ENCODE data around the gene UVRAG.
"Not testable (repeated sequence)": the region's sequence is repeated elsewhere in the genome, so short reads cannot be mapped to it uniquely, and the experiment has no call there.

The UVRAG gene

DNA sequence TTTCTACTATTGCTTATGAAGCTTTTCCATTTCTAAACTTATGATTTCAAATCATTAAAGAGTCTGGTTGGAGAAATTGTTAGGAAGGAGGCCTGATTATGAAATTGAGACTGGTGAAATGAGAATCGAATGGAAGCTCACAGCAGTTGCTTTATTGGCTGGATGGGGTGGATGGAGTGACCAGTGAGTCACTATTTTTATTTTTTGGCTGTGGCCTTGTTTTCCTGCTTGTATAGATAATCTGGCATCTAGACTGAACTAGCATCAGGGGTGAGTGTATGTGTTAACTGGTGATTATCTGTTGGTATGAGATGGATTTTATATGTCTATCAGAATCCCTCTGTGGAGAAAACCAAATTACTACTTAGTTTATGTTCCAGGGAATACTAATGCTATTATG lies 36.2 kb downstream of the UVRAG start:
- no peaks in the 10 kb centered on the region for H3K27me3 ChIP-seq (replicated peaks)
- DNase-seq: peak; percentile 18
- TF ChIP-seq, protein P1, sequence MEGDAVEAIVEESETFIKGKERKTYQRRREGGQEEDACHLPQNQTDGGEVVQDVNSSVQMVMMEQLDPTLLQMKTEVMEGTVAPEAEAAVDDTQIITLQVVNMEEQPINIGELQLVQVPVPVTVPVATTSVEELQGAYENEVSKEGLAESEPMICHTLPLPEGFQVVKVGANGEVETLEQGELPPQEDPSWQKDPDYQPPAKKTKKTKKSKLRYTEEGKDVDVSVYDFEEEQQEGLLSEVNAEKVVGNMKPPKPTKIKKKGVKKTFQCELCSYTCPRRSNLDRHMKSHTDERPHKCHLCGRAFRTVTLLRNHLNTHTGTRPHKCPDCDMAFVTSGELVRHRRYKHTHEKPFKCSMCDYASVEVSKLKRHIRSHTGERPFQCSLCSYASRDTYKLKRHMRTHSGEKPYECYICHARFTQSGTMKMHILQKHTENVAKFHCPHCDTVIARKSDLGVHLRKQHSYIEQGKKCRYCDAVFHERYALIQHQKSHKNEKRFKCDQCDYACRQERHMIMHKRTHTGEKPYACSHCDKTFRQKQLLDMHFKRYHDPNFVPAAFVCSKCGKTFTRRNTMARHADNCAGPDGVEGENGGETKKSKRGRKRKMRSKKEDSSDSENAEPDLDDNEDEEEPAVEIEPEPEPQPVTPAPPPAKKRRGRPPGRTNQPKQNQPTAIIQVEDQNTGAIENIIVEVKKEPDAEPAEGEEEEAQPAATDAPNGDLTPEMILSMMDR (IDR thresholded peaks at IDR 0.05; ENCODE audit: low read depth, low read length, missing control alignments): no peak
- H3K36me3 ChIP-seq (replicated peaks): no peaks in the 10 kb centered on the region
- H3K27ac ChIP-seq: no peak overlapping the region
- no peak overlapping the region for H3K4me3 ChIP-seq (ENCODE audit: low read depth, low read length)
- in situ Hi-C loops (cut with HindIII; ENCODE audit: low pct_ligation_motif_present, low sequenced_read_pairs): no loop called here

DNA sequence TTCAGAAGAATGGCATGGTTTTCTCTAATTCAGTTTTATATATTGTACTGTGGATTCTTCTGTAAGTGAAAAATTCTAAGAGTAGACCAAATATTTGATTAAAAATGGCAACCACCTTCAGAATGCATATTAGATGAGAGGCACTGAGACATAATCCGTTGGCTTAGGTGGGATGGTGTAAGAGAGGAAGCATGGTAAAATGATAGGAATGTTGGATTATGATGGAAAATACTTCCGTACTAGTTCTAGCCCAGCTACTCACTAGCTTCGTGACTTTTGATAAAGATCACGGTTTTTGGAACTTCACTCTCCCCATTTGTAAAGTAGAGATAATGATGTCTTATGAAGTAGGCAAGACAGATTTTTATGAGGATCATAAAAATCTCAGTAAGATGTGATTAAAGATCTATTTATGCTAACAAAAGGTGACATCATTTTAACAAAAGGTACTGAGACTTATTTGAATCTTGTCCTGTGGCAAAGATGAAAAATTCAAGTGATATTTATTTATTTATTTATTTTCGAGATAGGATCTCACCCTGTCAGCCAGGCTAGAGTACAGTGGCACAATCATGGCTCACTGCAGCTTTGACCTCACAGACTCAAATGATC lies 37.5 kb downstream of the UVRAG start:
- Histone ChIP-seq H3K36me3 (replicated peaks) (no peaks in the 10 kb centered on the region), H3K4me3 (ENCODE audit: low read depth, low read length) (no peak overlapping the region), H3K27ac (no peak overlapping the region), H3K27me3 (replicated peaks) (no peaks in the 10 kb centered on the region)
- TF ChIP-seq, protein P1 (IDR thresholded peaks at IDR 0.05; ENCODE audit: low read depth, low read length, missing control alignments): no peak
- no peak for DNase-seq
- in situ Hi-C loops (cut with HindIII; ENCODE audit: low pct_ligation_motif_present, low sequenced_read_pairs): no loop called here

DNA sequence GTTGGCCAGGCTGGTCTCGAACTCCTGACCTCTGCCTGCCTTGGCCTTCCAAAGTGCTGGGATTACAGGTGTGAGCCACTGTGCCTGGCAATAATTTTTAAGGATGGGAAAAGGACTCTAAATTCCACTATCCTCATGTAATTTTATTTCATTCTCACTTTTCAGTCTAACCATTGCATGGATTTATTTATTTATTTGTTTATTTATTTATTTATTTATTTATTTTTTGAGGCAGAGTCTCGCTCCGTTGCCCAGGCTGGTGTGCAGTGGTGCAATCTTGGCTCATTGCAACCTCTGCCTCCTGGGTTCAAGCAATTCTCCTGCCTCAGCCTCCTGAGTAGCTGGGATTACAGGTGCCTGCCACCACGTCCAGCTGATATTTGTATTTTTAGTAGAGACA lies 38.6 kb downstream of the UVRAG start:
- DNase-seq; H3K36me3 ChIP-seq (replicated peaks); H3K4me3 ChIP-seq (ENCODE audit: low read depth, low read length); H3K27ac ChIP-seq; in situ Hi-C loops (cut with HindIII; ENCODE audit: low pct_ligation_motif_present, low sequenced_read_pairs); H3K27me3 ChIP-seq (replicated peaks): not testable (repeated sequence)

DNA sequence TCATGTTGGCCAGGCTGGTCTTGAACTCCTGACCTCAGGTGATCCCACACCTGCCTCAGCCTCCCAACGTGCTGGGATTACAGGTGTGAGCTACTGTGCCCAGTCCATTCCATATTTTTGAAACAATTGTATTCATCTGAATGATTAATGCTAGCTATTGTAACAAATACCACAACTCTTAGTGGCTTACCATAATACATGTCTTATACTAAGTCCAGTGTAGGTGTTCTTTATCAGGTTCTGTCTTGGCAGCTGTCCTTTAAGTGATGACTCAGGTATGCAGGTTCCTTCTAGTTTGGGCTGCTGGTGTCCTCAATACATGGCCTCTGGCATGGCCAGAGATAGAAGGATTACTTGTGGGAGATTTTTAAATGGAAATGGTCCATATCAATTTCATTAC lies 39.0 kb downstream of the UVRAG start:
- in situ Hi-C loops (cut with HindIII; ENCODE audit: low pct_ligation_motif_present, low sequenced_read_pairs): no loop called here
- no peak overlapping the region for H3K4me3 ChIP-seq (ENCODE audit: low read depth, low read length)
- no peak for DNase-seq
- no peaks in the 10 kb centered on the region for H3K36me3 ChIP-seq (replicated peaks)
- no peaks in the 10 kb centered on the region for H3K27me3 ChIP-seq (replicated peaks)
- H3K27ac ChIP-seq: no peak overlapping the region
- TF ChIP-seq, protein P1 (IDR thresholded peaks at IDR 0.05; ENCODE audit: low read depth, low read length, missing control alignments): no peak

DNA sequence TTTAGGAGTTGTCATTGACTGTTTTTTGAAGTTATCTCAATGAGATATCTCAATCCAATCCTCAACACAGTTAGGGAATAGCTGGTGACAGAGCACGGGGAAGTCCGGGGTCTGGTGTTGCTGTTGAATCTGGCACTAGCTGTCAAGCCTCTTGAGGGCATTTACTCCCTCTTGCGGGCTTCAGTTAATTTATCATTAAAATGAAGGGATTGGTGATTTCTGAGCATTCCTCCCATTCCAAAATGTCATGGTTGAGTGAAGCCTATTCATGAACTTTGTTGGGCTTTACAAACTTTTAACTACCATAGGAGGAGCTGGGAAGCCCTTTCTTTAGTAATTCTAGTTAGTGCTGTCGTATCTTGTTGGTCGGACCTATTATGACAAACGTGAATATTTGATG lies 40.2 kb downstream of the UVRAG start:
- TF ChIP-seq, protein P1 (IDR thresholded peaks at IDR 0.05; ENCODE audit: low read depth, low read length, missing control alignments): no peak

DNA sequence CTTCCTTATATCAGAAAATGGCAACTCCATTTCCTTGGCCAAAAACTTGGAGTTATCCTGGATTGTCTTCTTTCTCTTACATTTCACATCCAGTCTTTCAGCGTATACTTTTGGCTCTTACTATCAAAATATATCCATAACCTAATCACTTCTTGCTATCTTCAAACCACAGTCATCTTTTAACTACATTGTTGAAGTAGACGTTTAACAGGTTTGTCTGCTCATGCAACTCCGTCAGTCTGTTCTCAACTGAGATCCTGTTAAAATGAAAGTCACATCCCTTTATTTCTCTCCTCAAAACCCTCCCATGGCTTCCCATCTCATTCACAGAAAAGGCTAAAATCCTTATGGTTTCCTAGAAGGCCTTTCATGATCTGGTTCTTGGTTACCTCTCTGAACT lies 41.9 kb downstream of the UVRAG start:
- no peaks in the 10 kb centered on the region for H3K36me3 ChIP-seq (replicated peaks)
- in situ Hi-C loops (cut with HindIII; ENCODE audit: low pct_ligation_motif_present, low sequenced_read_pairs): no loop called here
- TF ChIP-seq, protein P1 (IDR thresholded peaks at IDR 0.05; ENCODE audit: low read depth, low read length, missing control alignments): no peak
- no peaks in the 10 kb centered on the region for H3K27me3 ChIP-seq (replicated peaks)
- H3K27ac ChIP-seq: no peak overlapping the region
- no peak for DNase-seq
- H3K4me3 ChIP-seq (ENCODE audit: low read depth, low read length): no peak overlapping the region

More for the DNA sequence above, 40.2 kb downstream of the UVRAG start:
- H3K27me3 ChIP-seq (replicated peaks): no peaks in the 10 kb centered on the region
- no peak for DNase-seq
- H3K36me3 ChIP-seq (replicated peaks): no peaks in the 10 kb centered on the region
- no peak overlapping the region for H3K27ac ChIP-seq
- in situ Hi-C loops (cut with HindIII; ENCODE audit: low pct_ligation_motif_present, low sequenced_read_pairs): no loop called here
- no peak overlapping the region for H3K4me3 ChIP-seq (ENCODE audit: low read depth, low read length)

Data from brain microvascular endothelial cell (primary cell).